Measurements from ENCODE around the gene MRRF.

GRCh38 chr9:122376796-122377195 is 112.1 kb downstream of the MRRF start:
- TF ChIP-seq CTCF (conservative IDR thresholded peaks at IDR 0.05; ENCODE audit: low read length) (no peak), EZH2phosphoT487 (IDR thresholded peaks at IDR 0.05; ENCODE audit: borderline replicate concordance) (no peak)
